DMS53 treated with DMSO at 0.1 percent for 48 hours (cell line): ENCODE measurements around the gene SPATA45.

ENCODE experiments used
- DNase-seq: peaks from one replicate; lab custom pipeline; 2025; ENCODE audit not compliant: unreplicated experiment; lab: John Stamatoyannopoulos, UW

Gene SPATA45

DNA sequence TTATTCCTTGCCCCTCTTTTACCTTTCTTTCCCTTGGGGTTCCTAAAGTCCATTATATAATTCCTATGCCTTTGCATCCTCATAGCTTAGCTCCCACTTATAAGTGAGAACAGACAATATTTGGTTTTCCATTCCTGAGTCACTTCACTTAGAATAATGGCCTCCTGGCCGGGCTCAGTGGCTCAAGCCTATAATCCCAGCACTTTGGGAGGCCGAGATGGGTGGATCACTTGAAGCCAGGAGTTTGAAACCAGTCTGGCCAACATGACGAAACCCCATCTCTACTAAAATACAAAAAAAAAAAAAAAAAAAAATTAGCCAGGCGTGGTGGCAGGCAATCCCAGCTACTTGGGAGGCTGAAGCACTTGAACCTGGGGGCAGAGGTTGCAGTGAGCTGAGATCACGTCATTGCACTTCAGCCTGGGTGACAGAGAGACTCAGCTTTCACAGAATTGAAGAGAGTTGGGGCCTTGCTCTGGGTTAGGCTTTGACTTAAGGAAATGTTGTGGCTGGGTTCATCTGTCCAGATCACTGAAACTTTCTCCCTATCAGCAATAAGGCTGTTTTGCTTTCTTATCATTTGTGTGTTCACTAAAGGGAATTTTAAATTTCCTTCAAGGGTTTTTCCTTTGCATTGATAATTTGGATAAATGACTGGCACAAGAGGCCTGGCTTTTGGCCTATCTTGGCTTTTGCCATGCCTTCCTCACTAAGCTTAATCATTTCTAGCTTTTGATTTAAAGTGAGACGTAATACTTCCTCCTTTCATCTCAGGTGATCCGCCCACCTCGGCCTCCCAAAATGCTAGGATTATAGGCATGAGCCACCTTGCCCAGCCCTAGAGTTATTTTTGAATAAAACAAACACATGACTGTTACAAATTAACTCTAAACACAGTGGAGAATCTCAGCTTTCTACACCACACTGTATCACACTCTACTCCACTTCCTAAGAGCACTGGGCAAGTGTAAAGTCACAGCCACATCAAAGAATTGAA, 13.9 kb downstream of the SPATA45 start:
- peak; percentile 38 for DNase-seq

GRCh38 chr1:212828395-212828794, 19.1 kb downstream of the SPATA45 start:
- DNase-seq, result no peak

DNA sequence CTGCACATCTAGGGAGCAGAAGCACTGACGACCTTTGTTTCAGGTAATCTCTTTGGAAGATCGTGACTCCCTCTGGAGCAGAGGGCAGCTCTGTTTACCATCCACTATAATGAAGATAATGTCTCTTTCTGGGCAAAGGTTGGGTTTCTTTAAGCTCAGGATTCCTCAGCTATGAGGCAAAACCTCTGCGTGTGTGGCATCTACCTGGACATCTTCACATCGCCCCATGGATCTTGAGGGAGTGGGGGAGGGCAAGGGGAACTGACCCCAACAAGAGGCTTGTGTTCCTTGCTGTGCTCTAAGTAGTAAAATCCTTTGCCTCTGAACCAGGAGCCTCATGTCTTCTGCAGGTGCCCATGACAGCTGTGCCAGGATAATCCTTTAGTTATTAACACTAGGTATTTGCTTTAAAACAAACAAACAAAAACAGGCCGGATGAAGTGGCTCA, 19.6 kb downstream of the SPATA45 start:
- peak; percentile 69 for DNase-seq

DNA sequence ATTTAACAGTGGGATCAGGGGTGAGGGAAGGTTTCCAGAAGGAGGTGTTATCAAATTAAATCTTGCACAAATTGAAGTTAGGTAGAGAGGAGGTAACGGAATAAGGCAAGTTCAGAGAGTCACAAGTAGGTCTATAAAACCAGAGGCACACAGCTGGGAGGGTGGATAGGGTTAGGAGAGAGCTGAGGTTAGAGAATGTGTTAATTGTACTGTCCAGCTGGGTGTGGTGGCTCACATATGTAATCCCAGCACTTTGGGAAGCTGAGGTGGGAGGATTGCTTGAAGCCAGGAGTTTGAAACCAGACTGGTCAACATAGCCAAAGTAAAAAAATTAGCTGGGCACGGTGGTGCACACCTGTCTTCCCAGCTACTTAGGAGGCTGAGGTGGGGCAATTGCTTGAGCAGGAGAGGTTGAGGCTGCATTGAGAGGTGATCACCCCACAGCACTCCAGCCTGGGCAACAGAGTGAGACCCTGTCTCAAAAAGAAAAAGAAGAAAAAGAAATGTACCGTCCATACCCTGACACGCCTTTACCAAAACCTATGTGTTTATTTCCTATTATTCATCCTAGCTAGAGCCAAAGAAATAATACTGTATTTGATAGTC, 20.2 kb downstream of the SPATA45 start:
- DNase-seq, result no peak

GRCh38 chr1:212825798-212826452, 21.5 kb downstream of the SPATA45 start:
- DNase-seq, result peak; percentile 54

- DNase-seq, result no peak
Observed at GRCh38 chr1:212824201-212824600, 23.2 kb downstream of the SPATA45 start.

GRCh38 chr1:212822956-212823355, 24.5 kb downstream of the SPATA45 start:
- DNase-seq, result no peak

GRCh38 chr1:212820969-212821368, 26.5 kb downstream of the SPATA45 start:
- no peak for DNase-seq

DNA sequence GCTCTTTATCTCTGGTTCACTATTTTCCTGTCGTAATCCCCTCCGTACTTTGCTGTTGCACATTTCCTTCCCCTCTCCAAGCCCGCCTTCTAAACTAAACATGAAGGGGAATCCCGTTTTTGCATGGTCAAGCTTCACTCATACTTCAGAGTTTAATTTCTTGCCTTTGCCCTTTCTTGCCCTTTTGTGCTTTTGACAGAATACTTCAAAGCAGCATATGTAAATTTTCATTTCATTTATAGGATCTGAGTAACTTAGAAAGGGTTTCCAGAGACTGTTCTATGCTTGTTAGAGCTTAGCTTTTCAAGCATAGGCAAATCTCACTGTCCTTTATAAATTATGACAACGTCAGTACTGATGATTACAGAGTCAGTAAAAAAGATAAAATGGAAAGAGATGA, 27.7 kb downstream of the SPATA45 start:
- DNase-seq, result no peak

- no peak for DNase-seq
Observed at GRCh38 chr1:212816567-212817278, 30.7 kb downstream of the SPATA45 start.

GRCh38 chr1:212814537-212815334, 32.7 kb downstream of the SPATA45 start:
- peak; percentile 84 for DNase-seq

- DNase-seq, result no peak
Observed at GRCh38 chr1:212805767-212806166, 41.7 kb downstream of the SPATA45 start.

DNA sequence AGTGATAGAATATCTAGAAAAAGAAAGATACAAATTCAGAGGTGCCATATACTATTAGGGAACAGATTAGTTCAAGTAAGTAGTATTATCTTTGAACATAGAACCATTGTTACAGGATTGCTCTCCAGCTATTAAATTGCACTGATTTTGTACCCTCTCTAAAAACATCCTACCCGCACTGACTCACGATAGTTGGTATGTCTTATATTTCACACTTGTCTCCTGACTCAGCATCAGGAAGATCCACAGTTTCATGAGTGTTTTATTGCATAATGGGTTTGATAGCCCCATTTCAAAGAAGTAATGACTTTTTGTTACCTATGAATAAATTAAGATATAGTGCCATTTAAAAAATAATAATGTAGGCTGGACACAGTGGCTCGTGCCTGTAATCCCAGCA, 49.8 kb downstream of the SPATA45 start:
- no peak for DNase-seq

- DNase-seq, result no peak
Observed at GRCh38 chr1:212794561-212795014, 52.9 kb downstream of the SPATA45 start.

DNA sequence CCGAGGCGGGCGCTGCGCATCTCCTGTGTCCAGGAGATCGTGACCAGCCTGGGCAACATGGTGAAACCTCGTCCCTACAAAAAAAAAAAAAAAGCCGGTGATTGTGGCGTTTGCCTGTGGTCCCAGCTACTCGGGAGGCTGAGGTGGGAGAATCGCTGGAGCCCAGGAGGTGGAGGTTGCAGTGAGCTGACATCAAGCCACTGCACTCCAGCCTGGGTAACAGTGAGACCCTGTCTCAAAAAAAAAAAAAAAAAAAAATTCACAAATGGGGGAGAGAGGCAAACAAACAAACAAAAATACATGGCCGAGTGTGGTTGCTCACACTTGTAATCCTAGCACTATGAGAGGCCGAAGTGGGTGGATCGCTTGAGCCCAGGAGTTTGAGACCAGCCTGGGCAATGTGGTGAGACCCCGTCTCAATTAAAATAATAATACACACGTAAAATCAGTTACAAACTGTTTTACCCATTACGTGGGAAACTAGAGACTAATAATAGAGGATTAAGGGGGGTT, 55.0 kb downstream of the SPATA45 start:
- DNase-seq, result no peak

DNA sequence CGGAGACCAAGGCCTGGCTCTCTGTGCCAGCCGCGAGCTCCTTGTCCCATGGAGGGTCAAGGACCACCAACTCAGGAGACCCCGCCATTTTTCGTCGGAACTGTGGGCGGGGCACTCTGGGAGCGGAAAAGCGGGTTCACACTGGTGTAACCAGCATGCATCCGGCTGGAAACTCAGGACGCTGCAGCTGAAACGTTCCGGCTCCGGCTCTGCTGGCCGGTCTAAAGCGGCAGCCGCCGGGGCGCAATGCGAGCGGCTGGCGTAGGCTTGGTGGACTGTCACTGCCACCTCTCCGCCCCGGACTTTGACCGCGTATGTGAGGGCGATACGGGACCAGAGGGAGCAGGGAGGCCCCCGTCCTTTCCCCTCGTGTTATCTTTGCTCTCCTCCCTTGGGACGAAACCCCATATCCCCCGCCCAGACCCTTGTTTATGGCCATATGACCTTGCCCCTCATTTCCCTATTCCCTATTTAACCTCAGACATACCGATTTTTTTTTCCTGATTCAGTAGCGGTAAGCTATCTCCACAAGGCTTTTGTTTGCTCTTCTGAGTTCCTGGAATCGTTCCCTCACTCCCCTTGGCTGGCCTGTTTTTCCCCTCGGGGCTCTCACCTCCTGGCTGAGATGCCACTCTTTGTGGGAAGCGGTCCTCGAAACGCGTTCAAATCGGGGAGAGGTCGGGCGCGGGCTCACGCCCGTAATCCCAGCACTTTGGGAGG, 55.6 kb downstream of the SPATA45 start, which contains the start of the genes NSL1 and TATDN3:
NSL1 (minus strand) TSS at position 102 of the 720 bp plus-strand sequence; CDS start at position 88, 14 bp downstream.
TATDN3 (plus strand) TSS at position 219 of the 720 bp plus-strand sequence; CDS start at position 247, 28 bp downstream.
- peak; percentile 88 for DNase-seq

DNA sequence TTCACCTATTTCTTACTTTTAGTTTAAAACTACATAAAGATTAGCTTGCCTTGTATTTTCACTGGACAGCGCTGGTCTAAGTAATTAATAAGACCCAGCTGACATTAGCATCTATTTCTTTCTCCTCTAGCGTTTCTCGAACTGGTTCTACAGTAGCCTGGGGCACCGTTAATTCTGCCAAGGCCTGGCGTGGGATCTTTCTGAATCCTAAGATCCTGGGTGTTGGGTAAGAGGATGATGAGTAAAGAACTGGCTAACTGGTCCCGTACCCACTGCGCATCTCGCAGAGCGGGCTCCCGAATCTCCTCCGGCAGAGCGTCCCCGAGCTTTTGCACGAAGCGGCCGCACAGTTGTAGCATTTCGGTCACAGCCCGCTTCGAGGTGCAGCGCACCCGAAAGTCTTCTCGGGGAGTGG, 56.2 kb downstream of the SPATA45 start:
- peak; percentile 88 for DNase-seq

GRCh38 chr1:212785871-212786270, 61.6 kb downstream of the SPATA45 start:
- DNase-seq, result no peak

DNA sequence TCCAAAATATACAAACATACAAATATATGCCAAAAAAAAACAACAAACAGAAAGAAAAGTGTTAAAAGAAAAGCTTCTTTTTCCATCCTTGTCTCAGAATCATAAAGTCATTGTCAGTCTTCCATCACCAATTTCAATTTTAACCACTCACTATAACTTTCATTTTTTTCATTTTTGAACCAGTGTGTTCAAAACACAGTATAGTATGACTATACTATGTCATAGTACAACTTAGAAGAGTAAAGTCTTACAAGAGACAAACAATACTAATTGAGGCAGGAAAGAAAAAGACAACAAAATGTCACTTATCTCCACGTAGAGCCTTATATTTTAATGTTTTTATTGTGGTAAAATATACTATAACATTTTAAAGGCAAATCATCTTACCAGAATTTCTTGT, 63.5 kb downstream of the SPATA45 start:
- no peak for DNase-seq
